ENCODE measurements around the gene HSCB.

DNA sequence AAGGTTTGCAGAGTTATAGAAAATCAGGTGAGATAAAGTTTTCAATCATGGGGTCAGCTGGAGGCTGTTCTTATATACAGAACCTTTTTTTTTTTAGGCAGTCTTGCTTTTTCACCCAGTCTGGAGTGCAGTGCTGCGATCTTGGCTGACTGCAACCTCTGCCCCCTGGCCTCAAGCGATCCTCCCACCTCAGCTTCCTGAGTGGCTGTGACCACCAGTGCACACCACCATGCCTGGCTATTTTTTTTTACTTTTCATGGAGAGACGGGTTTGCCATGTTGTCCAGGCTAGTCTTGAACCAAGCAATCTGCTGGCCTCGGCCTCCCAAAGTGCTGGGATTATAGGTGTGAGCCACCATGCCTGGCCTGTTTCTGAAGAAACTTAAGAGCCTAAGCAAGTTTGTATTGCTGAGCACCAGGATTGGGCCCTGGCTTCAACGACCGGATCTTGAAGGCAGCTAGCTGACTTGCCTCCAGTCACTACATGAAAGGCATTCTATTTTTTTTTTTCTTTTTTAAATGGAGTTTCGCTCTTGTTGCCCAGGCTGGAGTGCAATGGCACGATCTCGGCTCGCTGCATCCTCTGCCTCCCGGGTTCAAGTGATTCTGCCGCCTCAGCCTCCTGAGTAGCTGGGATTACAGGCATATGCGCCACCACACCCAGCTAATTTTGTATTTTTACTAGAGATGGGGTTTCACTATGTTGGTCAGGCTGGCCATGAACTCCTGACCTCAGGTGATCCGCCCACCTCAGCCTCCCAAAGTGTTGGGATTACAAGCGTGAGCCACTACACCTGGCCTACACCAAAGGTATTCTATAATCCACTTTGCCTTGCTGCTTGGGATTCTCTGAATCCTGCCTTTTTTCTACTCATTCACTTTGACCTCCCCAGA is 50.9 kb downstream of the HSCB start:
- TF ChIP-seq, protein P1, sequence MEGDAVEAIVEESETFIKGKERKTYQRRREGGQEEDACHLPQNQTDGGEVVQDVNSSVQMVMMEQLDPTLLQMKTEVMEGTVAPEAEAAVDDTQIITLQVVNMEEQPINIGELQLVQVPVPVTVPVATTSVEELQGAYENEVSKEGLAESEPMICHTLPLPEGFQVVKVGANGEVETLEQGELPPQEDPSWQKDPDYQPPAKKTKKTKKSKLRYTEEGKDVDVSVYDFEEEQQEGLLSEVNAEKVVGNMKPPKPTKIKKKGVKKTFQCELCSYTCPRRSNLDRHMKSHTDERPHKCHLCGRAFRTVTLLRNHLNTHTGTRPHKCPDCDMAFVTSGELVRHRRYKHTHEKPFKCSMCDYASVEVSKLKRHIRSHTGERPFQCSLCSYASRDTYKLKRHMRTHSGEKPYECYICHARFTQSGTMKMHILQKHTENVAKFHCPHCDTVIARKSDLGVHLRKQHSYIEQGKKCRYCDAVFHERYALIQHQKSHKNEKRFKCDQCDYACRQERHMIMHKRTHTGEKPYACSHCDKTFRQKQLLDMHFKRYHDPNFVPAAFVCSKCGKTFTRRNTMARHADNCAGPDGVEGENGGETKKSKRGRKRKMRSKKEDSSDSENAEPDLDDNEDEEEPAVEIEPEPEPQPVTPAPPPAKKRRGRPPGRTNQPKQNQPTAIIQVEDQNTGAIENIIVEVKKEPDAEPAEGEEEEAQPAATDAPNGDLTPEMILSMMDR (IDR thresholded peaks at IDR 0.05) = no peak
- no peak for TF ChIP-seq EZH2phosphoT487 (IDR thresholded peaks at IDR 0.05)
